Measurements from ENCODE around the gene MACIR.

Gene MACIR

GRCh38 chr5:103293719-103294118 lies 35.2 kb downstream of the MACIR start:
- no peak for DNase-seq

DNA sequence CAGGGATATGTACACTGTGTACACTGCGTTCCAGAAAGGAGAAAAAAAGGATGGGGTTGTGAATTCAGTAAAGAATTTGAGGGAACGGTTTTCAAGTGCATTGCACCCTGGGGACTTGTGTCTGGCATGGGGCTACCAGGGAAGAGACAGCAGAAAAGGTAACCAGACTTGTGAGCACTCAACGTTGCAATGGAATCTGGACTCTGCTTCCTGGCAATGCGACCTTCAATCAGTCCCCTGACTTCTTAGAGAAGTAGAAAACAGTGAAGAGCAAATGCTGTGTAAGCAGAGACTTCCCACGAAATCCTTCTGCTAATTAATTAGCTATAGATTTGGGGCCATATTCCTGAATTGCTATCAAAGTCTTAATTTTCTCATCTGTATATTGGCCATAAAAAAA lies 36.3 kb downstream of the MACIR start:
- DNase-seq = no peak

- no peak for DNase-seq
Observed at GRCh38 chr5:103295424-103295823, 36.9 kb downstream of the MACIR start.

DNA sequence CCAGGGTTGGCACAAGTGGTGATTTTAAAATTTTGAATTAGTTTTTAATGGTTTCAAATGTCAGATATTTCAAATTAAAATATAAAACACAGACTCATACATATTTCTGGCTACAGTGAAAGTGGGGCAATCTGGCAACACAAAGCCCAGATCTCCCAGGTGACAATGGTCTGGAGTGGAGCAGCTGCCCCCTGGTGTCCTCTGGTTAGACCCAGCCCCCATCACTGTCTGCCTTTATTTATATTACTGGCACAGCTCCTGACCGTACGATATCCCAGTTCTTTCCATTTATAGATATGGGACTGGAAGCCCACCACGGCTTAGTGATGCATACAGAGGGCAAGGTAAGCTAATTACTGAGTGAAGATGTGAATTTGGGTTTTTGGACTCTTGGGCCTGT lies 37.3 kb downstream of the MACIR start:
- no peak for DNase-seq

- no peak for DNase-seq
Observed at GRCh38 chr5:103298117-103298516, 39.6 kb downstream of the MACIR start.

- no peak for DNase-seq
Observed at GRCh38 chr5:103298607-103299188, 40.1 kb downstream of the MACIR start.

DNA sequence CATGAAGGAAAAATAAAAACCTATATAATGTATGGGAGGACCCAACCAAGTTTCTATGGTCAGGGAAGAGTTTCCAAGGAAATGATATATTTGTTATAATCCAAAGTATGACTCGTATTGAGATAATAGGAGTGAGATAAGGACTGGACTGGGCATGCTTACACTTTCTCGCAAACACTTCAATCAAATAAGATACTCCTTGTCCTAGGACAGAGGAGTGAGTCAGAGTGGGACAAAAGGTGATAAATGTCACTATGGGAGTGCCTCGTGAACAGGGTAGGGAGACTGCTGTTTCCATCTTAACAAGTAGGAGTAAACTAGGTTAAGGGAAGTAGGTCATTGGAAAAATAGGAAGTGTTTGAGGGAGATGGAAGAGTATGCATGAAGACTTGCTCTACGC lies 47.2 kb downstream of the MACIR start:
- no peak for DNase-seq

DNA sequence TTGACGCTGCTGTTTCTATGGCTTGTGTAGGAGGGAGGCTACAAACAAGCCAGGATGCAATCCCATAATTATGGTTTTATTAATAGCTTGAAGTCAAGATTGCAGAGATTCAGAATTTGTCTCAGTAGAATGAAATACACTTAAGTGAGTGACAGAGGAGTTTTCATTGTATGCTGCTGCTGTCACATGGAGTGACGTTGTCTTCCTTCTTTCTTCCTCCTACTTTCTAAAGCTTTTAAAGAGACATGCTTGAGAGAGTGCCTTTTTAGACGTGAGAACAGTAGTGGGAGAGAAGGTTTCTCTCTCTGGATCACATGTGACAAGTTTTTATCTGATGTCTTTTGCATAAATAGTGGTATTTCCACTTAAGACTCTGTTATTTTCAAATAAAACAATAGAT lies 48.9 kb downstream of the MACIR start:
- no peak for DNase-seq

DNA sequence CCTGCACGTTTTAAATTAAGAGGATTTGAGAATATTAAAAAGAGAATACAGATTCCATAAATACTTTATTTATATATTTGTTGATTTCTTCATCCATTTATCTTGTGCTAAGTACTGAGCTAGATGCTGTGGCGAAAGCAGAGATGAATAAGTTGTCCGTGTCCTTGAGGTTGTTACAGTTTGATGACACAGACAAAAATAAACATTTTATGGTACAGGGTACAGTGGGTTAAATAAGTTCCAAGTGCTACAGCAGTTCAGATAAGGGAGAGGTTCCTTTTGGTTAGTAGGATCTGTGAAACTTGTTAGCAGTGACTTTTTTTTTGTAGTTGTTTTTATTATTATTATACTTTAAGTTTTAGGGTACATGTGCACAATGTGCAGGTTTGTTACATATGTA lies 50.2 kb downstream of the MACIR start:
- no peak for DNase-seq

DNA sequence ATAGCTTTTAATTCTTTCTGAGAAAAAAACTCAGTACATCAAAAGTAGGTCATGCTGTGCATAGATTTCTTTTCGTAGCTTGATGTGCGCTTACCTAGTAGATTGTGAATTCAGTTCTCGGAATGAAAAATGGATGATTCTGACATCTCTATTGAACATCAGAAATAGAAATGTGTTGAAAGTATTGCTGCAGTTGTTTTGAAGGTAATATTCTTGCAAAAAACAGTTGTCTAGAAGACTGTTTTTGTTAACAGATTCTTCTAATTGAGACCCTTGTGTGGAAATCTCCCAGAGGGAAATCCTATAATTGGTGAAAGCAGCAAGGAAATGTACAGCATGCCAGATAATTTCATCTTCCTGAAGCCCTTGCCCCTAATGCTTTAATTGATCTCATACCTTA lies 54.5 kb downstream of the MACIR start:
- no peak for DNase-seq

DNA sequence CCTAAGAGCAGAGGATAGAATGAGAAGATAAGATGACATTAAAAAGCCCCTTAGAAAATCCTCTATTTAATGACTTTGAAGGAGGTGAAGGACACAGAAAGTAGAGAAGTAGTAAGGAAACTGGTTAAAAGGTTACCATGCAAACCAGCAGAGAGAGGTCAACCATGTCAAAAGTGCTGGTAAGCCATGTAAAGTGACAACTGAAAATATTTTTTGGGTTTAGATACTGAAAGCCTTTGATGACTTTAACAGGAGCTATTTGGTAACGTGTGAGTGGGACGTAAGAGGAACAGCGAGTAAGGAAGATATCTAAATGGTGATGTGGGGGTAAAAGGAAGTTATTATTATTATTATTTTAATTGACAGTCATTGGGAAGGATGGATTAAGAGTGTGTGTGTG lies 56.9 kb downstream of the MACIR start:
- no peak for DNase-seq

GRCh38 chr5:103327451-103327850 lies 68.9 kb downstream of the MACIR start:
- DNase-seq = no peak

- no peak for DNase-seq
Observed at GRCh38 chr5:103327893-103328292, 69.3 kb downstream of the MACIR start.

Measured in stimulated activated CD4-positive, alpha-beta T cell treated with anti-CD3 and anti-CD28 coated beads, Interleukin-1b, Interleukin-23, amount 100 ng/mL, for 48 hours (primary cell).